Measurements from ENCODE around the gene LRRC26. TPM values are rescaled to one million over a fixed set of nuclear protein-coding genes. Genes with fewer than 3 reads are reported as not detected.

The LRRC26 gene
- total RNA-seq, 1 experiment from 2014 or later, result 0.52 TPM

GRCh38 chr9:137143459-137143858 is 26.4 kb downstream of the LRRC26 start:
- DNase-seq, result no peak
- peaks cover 76% of the 10 kb centered on the region for H3K27me3 Mint-ChIP-seq (ENCODE audit: unreplicated experiment)
- no peaks in the 10 kb centered on the region for H3K4me1 Mint-ChIP-seq (ENCODE audit: low read depth, unreplicated experiment)
- no peaks in the 10 kb centered on the region for H3K9me3 Mint-ChIP-seq (ENCODE audit: low read depth, unreplicated experiment)
- no peaks in the 10 kb centered on the region for H3K36me3 Mint-ChIP-seq (ENCODE audit: insufficient read depth, unreplicated experiment)
- TF ChIP-seq, protein P1, sequence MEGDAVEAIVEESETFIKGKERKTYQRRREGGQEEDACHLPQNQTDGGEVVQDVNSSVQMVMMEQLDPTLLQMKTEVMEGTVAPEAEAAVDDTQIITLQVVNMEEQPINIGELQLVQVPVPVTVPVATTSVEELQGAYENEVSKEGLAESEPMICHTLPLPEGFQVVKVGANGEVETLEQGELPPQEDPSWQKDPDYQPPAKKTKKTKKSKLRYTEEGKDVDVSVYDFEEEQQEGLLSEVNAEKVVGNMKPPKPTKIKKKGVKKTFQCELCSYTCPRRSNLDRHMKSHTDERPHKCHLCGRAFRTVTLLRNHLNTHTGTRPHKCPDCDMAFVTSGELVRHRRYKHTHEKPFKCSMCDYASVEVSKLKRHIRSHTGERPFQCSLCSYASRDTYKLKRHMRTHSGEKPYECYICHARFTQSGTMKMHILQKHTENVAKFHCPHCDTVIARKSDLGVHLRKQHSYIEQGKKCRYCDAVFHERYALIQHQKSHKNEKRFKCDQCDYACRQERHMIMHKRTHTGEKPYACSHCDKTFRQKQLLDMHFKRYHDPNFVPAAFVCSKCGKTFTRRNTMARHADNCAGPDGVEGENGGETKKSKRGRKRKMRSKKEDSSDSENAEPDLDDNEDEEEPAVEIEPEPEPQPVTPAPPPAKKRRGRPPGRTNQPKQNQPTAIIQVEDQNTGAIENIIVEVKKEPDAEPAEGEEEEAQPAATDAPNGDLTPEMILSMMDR (IDR thresholded peaks at IDR 0.05; ENCODE audit: unreplicated experiment), result no peak
- no peak overlapping the region for H3K4me3 Mint-ChIP-seq (ENCODE audit: low read depth, unreplicated experiment)
- H3K27ac Mint-ChIP-seq (ENCODE audit: unreplicated experiment), result no peak overlapping the region
- CTCF ChIA-PET, result no interaction called here
- intact Hi-C loops (cut with micrococcal nuclease; ENCODE audit: unreplicated experiment), result no loop called here
- no TSS peak for BruUV-seq (replicated peaks)

GRCh38 chr9:137141976-137142936 is 27.6 kb downstream of the LRRC26 start:
- no peak overlapping the region for H3K4me3 Mint-ChIP-seq (ENCODE audit: low read depth, unreplicated experiment)
- H3K27me3 Mint-ChIP-seq (ENCODE audit: unreplicated experiment), result peaks cover 77% of the 10 kb centered on the region
- intact Hi-C loops (cut with micrococcal nuclease; ENCODE audit: unreplicated experiment), result no loop called here
- DNase-seq, result no peak
- H3K4me1 Mint-ChIP-seq (ENCODE audit: low read depth, unreplicated experiment), result no peaks in the 10 kb centered on the region
- H3K36me3 Mint-ChIP-seq (ENCODE audit: insufficient read depth, unreplicated experiment), result no peaks in the 10 kb centered on the region
- TF ChIP-seq, protein P1 (IDR thresholded peaks at IDR 0.05; ENCODE audit: unreplicated experiment), result no peak
- CTCF ChIA-PET, result no interaction called here
- H3K9me3 Mint-ChIP-seq (ENCODE audit: low read depth, unreplicated experiment), result no peaks in the 10 kb centered on the region
- no peak overlapping the region for H3K27ac Mint-ChIP-seq (ENCODE audit: unreplicated experiment)
- BruUV-seq (replicated peaks), result no TSS peak

- Mint-ChIP-seq H3K9me3 (ENCODE audit: low read depth, unreplicated experiment) (no peaks in the 10 kb centered on the region), H3K27me3 (ENCODE audit: unreplicated experiment) (peaks cover 71% of the 10 kb centered on the region), H3K4me3 (ENCODE audit: low read depth, unreplicated experiment) (no peak overlapping the region), H3K36me3 (ENCODE audit: insufficient read depth, unreplicated experiment) (no peaks in the 10 kb centered on the region), H3K4me1 (ENCODE audit: low read depth, unreplicated experiment) (no peaks in the 10 kb centered on the region), H3K27ac (ENCODE audit: unreplicated experiment) (no peak overlapping the region)
- CTCF ChIA-PET, result no interaction called here
- TF ChIP-seq, protein P1 (IDR thresholded peaks at IDR 0.05; ENCODE audit: unreplicated experiment), result no peak
- intact Hi-C loops (cut with micrococcal nuclease; ENCODE audit: unreplicated experiment), result no loop called here
- no TSS peak for BruUV-seq (replicated peaks)
- DNase-seq, result no peak
Measured at GRCh38 chr9:137141050-137141810, 28.6 kb downstream of the LRRC26 start.

- Mint-ChIP-seq H3K27ac (ENCODE audit: unreplicated experiment) (no peak overlapping the region), H3K9me3 (ENCODE audit: low read depth, unreplicated experiment) (no peaks in the 10 kb centered on the region), H3K27me3 (ENCODE audit: unreplicated experiment) (peaks cover 73% of the 10 kb centered on the region), H3K4me1 (ENCODE audit: low read depth, unreplicated experiment) (no peaks in the 10 kb centered on the region), H3K4me3 (ENCODE audit: low read depth, unreplicated experiment) (no peak overlapping the region), H3K36me3 (ENCODE audit: insufficient read depth, unreplicated experiment) (no peaks in the 10 kb centered on the region)
- CTCF ChIA-PET, result no interaction called here
- TF ChIP-seq, protein P1 (IDR thresholded peaks at IDR 0.05; ENCODE audit: unreplicated experiment), result no peak
- BruUV-seq (replicated peaks), result no TSS peak
- intact Hi-C loops (cut with micrococcal nuclease; ENCODE audit: unreplicated experiment), result no loop called here
- no peak for DNase-seq
Measured at GRCh38 chr9:137140151-137141012, 29.5 kb downstream of the LRRC26 start.
